ENCODE measurements around the gene PNPLA4.

DNA sequence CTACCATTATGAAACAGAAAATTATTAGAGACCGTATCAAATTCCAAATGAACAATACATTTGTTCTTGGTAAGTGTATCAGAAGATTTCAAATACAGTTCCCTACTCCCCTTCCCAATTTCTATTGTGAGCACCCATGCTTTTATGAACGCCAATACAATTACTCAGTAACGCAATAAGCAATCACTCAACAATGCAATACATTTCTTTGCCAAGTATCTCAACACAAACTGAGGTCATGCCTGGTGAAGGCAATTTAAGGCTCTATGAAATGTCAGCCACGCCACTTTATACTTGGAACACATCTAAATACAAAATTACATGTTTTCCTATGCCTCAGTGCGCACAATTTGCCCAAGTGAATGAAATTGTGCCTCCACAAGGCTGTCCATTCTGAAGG, 712 bp downstream of the PNPLA4 start:
- TF ChIP-seq POLR2AphosphoS5 (IDR thresholded peaks at IDR 0.05; ENCODE audit: low read depth, low read length) (no peak), POLR2A (IDR thresholded peaks at IDR 0.05; ENCODE audit: low read depth, low read length) (no peak), TAF1 (IDR thresholded peaks at IDR 0.05; ENCODE audit: borderline replicate concordance, low read depth, low read length) (no peak)

All from GM12892 (cell line).